GM23338 (cell line): Measurements from ENCODE around the gene SPNS1. TPM values are rescaled to one million over a fixed set of nuclear protein-coding genes. Genes with fewer than 3 reads are reported as not detected.
A peak's percentile ranks its signal among the peaks of the same experiment; 100 is the strongest.
"Not testable (repeated sequence)": the region's sequence is repeated elsewhere in the genome, so short reads cannot be mapped to it uniquely, and the experiment has no call there.

Experiments used
- ATAC-seq: fragments of 200-7000 bp; cut with Tn5 transposase; 3 replicates; pipeline ENCODE4 v1.9.1; 2020
- DNase-seq: peaks from one replicate; pipeline ENCODE4 v3.0.0-alpha.2; 2015; ENCODE audit warnings: low spot score
- H2AFZ ChIP-seq: fragments of 200-600 bp; sonication (generic); 2 replicates; pipeline ENCODE4 v1.8.0; 2016; ENCODE audit warnings: antibody characterized with exemption, mild to moderate bottlenecking, moderate library complexity
- H3F3A ChIP-seq: fragments of 200-600 bp; sonication (generic); replicated peaks from 2 replicates; pipeline ENCODE4 v1.8.0; 2017; ENCODE audit warnings: antibody characterized with exemption, mixed run types, low read depth
- H3K27ac ChIP-seq: fragments of 200-600 bp; sonication (generic); 2 replicates; pipeline ENCODE4 v1.6.1; 2016; ENCODE audit warnings: low read depth
- H3K27me3 ChIP-seq: fragments of 200-600 bp; sonication (generic); 2 replicates; pipeline ENCODE4 v1.8.0; 2016; ENCODE audit warnings: mild to moderate bottlenecking, mixed run types, moderate library complexity; ENCODE audit not compliant: insufficient read depth
- H3K36me3 ChIP-seq: fragments of 200-600 bp; sonication (generic); 2 replicates; pipeline ENCODE4 v1.8.0; 2016; ENCODE audit warnings: mild to moderate bottlenecking; ENCODE audit not compliant: insufficient read depth
- H3K4me1 ChIP-seq: fragments of 200-600 bp; sonication (generic); 2 replicates; pipeline ENCODE4 v1.8.0; 2016; ENCODE audit warnings: mild to moderate bottlenecking, moderate library complexity; ENCODE audit not compliant: insufficient read depth
- H3K4me2 ChIP-seq: fragments of 200-600 bp; sonication (generic); 2 replicates; pipeline ENCODE4 v1.7.1; 2017; ENCODE audit warnings: mixed run types
- H3K4me3 ChIP-seq: fragments of 200-600 bp; sonication (generic); 2 replicates; pipeline ENCODE4 v1.6.1; 2016; ENCODE audit warnings: mixed run types
- H3K79me2 ChIP-seq: fragments of 200-600 bp; sonication (generic); replicated peaks from 2 replicates; pipeline ENCODE4 v1.8.0; 2017; ENCODE audit warnings: mild to moderate bottlenecking; ENCODE audit not compliant: insufficient read depth
- H3K9me2 ChIP-seq: fragments of 200-600 bp; sonication (generic); 2 replicates; pipeline ENCODE4 v1.8.0; 2017; ENCODE audit not compliant: insufficient read depth
- H4K20me1 ChIP-seq: fragments of 200-600 bp; sonication (generic); replicated peaks from 2 replicates; pipeline ENCODE4 v1.8.0; 2017; ENCODE audit warnings: mild to moderate bottlenecking; ENCODE audit not compliant: insufficient read depth
- H3K27ac Mint-ChIP-seq: 2 replicates; pipeline ENCODE4 v1.8.0; 2020; ENCODE audit warnings: inconsistent platforms, mild to moderate bottlenecking, moderate library complexity, mixed read lengths
- H3K27me3 Mint-ChIP-seq: 3 replicates; pipeline ENCODE4 v1.8.0; 2022; ENCODE audit warnings: low read depth, mild to moderate bottlenecking, moderate library complexity, mixed read lengths, inconsistent platforms; ENCODE audit not compliant: insufficient read depth, poor library complexity
- H3K36me3 Mint-ChIP-seq: 3 replicates; pipeline ENCODE4 v1.8.0; 2021; ENCODE audit warnings: low read depth, mild to moderate bottlenecking, inconsistent platforms, moderate library complexity, mixed read lengths
- H3K4me1 Mint-ChIP-seq: 3 replicates; pipeline ENCODE4 v1.8.0; 2020; ENCODE audit warnings: mild to moderate bottlenecking, inconsistent platforms, mixed read lengths
- H3K4me3 Mint-ChIP-seq: 3 replicates; pipeline ENCODE4 v1.8.0; 2021; ENCODE audit warnings: moderate library complexity, mild to moderate bottlenecking, inconsistent platforms, mixed read lengths
- H3K9me3 Mint-ChIP-seq: 3 replicates; pipeline ENCODE4 v1.8.0; 2020; ENCODE audit warnings: moderate library complexity, mild to moderate bottlenecking, inconsistent platforms, mixed read lengths
- CREB1 ChIP-seq: fragments of 250-450 bp; sonication (Bioruptor Pico); IDR thresholded peaks from 2 replicates; pipeline ENCODE4 v1.5.0; 2020; ENCODE audit warnings: low read depth, mild to moderate bottlenecking, moderate library complexity
- JUNB ChIP-seq: IDR thresholded peaks from one replicate; pipeline ENCODE4 v1.6.1; 2016; ENCODE audit warnings: antibody characterized with exemption; ENCODE audit not compliant: unreplicated experiment
- POLR2AphosphoS5 ChIP-seq: IDR thresholded peaks from 2 replicates; pipeline ENCODE4 v1.6.1; 2016; ENCODE audit warnings: antibody characterized with exemption, low read depth
- REST ChIP-seq: IDR thresholded peaks from one replicate; pipeline ENCODE4 v1.6.1; 2018; ENCODE audit warnings: antibody characterized with exemption; ENCODE audit not compliant: unreplicated experiment
- STAT1 ChIP-seq: IDR thresholded peaks from one replicate; pipeline ENCODE4 v1.6.1; 2016; ENCODE audit warnings: antibody characterized with exemption; ENCODE audit not compliant: unreplicated experiment
- polyA plus RNA-seq: library from polyadenylated mRNA; unstranded; fragments of >200 nt; fragmentation: Nextera tagmentation; extraction: Ambion mirVana; gene quantifications from 2 replicates; pipeline ENCODE4 v1.2.1, GENCODE V29; 2016
- total RNA-seq: library from RNA; depleted of rRNA; stranded (reverse); fragments of >200 nt; shearing (Covaris generic); gene quantifications from 2 replicates; pipeline ENCODE4 v1.2.3, GENCODE V29; 2014
- TF ChIP-seq, protein P1 (sequence below), 2 experiments: fragments of 200-600 bp in 1 of 2; sonication (generic) in 1 of 2; conservative IDR thresholded peaks; 2 replicates each; pipeline versions ENCODE4 v1.5.1 to v1.6.1; 2016 to 2017; ENCODE audit warnings: antibody characterized with exemption in 2 of 2, low read depth in 2 of 2, mild to moderate bottlenecking in 2 of 2, moderate library complexity in 1 of 2
- TF ChIP-seq, protein P2 (sequence below): IDR thresholded peaks from 2 replicates; pipeline ENCODE4 v1.6.1; 2016; ENCODE audit warnings: antibody characterized with exemption

The SPNS1 gene
- total and polyA plus RNA-seq, 2 experiments from 2014 or later, result 37.2 to 48.5 TPM

DNA sequence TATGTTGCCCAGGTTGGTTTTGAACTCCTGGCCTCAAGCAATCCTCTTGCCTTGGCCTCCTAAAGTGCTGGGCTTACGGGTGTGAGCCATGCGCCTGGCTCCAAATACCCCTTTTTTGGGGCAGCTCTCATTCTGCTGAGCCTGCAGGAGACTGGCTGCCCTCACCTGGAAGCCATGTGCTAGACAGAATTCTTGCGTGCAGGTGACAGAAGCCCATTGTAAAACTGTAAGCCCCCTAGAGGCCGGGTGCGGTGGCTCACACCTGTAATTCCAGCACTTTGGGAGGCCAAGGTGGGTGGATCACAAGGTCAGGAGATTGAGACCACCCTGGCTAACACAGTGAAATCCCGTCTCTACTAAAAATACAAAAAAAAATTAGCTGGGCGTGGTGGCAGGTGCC, 5.8 kb downstream of the SPNS1 start:
- not testable (repeated sequence) for H3K27me3 ChIP-seq, H3K4me1 Mint-ChIP-seq, H3K4me3 ChIP-seq, H3K36me3 ChIP-seq, H3K27ac Mint-ChIP-seq, H3K79me2 ChIP-seq, H3K4me3 Mint-ChIP-seq, H3K4me1 ChIP-seq, H3K27ac ChIP-seq, H4K20me1 ChIP-seq, H3K4me2 ChIP-seq, H3K9me2 ChIP-seq, H3F3A ChIP-seq, H2AFZ ChIP-seq, H3K9me3 Mint-ChIP-seq
- peak; percentile 64 for DNase-seq
- TF ChIP-seq, protein P1, sequence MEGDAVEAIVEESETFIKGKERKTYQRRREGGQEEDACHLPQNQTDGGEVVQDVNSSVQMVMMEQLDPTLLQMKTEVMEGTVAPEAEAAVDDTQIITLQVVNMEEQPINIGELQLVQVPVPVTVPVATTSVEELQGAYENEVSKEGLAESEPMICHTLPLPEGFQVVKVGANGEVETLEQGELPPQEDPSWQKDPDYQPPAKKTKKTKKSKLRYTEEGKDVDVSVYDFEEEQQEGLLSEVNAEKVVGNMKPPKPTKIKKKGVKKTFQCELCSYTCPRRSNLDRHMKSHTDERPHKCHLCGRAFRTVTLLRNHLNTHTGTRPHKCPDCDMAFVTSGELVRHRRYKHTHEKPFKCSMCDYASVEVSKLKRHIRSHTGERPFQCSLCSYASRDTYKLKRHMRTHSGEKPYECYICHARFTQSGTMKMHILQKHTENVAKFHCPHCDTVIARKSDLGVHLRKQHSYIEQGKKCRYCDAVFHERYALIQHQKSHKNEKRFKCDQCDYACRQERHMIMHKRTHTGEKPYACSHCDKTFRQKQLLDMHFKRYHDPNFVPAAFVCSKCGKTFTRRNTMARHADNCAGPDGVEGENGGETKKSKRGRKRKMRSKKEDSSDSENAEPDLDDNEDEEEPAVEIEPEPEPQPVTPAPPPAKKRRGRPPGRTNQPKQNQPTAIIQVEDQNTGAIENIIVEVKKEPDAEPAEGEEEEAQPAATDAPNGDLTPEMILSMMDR (conservative IDR thresholded peaks at IDR 0.05; ENCODE audit: low read depth in 2 of 2), result peak in 1 of 2 experiments; percentile 39; a peak in 1 of 4 replicates
- Mint-ChIP-seq H3K27me3 (peaks cover 11% of the 10 kb centered on the region), H3K36me3 (peaks cover 49% of the 10 kb centered on the region)
- ATAC-seq, result peak; percentile 30

GRCh38 chr16:28980929-28981328, 6.4 kb downstream of the SPNS1 start:
- Mint-ChIP-seq H3K4me1 (no peaks in the 10 kb centered on the region; the same call in 2 of the 3 replicates), H3K9me3 (peaks cover 5% of the 10 kb centered on the region; the same call in 2 of the 3 replicates), H3K27ac (no peak overlapping the region), H3K4me3 (no peak overlapping the region), H3K36me3 (peaks cover 49% of the 10 kb centered on the region), H3K27me3 (peaks cover 11% of the 10 kb centered on the region)
- no peaks in the 10 kb centered on the region for H3K27me3 ChIP-seq
- H3K4me1 ChIP-seq, result no peaks in the 10 kb centered on the region
- ATAC-seq (no peak), DNase-seq (peak; percentile 17)
- H4K20me1 ChIP-seq, result no peaks in the 10 kb centered on the region; the same call in 1 of the 2 replicates
- H3F3A ChIP-seq, result no peaks in the 10 kb centered on the region
- TF ChIP-seq POLR2AphosphoS5 (no peak), REST (no peak), STAT1 (no peak), CREB1 (CRISPR knock-in tag) (no peak), JUNB (no peak)
- TF ChIP-seq, protein P2, sequence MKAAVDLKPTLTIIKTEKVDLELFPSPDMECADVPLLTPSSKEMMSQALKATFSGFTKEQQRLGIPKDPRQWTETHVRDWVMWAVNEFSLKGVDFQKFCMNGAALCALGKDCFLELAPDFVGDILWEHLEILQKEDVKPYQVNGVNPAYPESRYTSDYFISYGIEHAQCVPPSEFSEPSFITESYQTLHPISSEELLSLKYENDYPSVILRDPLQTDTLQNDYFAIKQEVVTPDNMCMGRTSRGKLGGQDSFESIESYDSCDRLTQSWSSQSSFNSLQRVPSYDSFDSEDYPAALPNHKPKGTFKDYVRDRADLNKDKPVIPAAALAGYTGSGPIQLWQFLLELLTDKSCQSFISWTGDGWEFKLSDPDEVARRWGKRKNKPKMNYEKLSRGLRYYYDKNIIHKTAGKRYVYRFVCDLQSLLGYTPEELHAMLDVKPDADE, result no peak
- TF ChIP-seq, protein P1 (conservative IDR thresholded peaks at IDR 0.05; ENCODE audit: low read depth in 2 of 2), result no peak
- H3K27ac ChIP-seq, result no peak overlapping the region
- no peaks in the 10 kb centered on the region for H3K9me2 ChIP-seq
- H3K79me2 ChIP-seq, result peaks cover 5% of the 10 kb centered on the region; the same call in 1 of the 2 replicates
- H3K4me2 ChIP-seq, result no peak overlapping the region
- no peaks in the 10 kb centered on the region for H3K36me3 ChIP-seq
- no peak overlapping the region for H2AFZ ChIP-seq
- H3K4me3 ChIP-seq, result no peak overlapping the region
